IPS-15b (cell line): ENCODE data around the gene C12orf43.

Experiments
- H3K27me3 ChIP-seq: one replicate; pipeline ENCODE4 v1.6.1; 2013; ENCODE audit warnings: low read length; ENCODE audit not compliant: control insufficient read depth, insufficient read depth
- H3K36me3 ChIP-seq: one replicate; pipeline ENCODE4 v1.6.1; 2013; ENCODE audit warnings: low read length; ENCODE audit not compliant: control insufficient read depth, insufficient read depth
- H3K4me1 ChIP-seq: one replicate; pipeline ENCODE4 v1.6.1; 2013; ENCODE audit warnings: mild to moderate bottlenecking, low read length; ENCODE audit not compliant: control insufficient read depth, insufficient read depth
- H3K4me3 ChIP-seq: one replicate; pipeline ENCODE4 v1.5.1; 2013; ENCODE audit warnings: low read depth, low read length
- H3K9ac ChIP-seq: one replicate; pipeline ENCODE4 v1.6.1; 2013; ENCODE audit warnings: low read depth, mild to moderate bottlenecking, low read length
- H3K9me3 ChIP-seq: one replicate; pipeline ENCODE4 v1.6.1; 2013; ENCODE audit warnings: mild to moderate bottlenecking, low read length; ENCODE audit not compliant: control insufficient read depth, insufficient read depth

Gene C12orf43

DNA sequence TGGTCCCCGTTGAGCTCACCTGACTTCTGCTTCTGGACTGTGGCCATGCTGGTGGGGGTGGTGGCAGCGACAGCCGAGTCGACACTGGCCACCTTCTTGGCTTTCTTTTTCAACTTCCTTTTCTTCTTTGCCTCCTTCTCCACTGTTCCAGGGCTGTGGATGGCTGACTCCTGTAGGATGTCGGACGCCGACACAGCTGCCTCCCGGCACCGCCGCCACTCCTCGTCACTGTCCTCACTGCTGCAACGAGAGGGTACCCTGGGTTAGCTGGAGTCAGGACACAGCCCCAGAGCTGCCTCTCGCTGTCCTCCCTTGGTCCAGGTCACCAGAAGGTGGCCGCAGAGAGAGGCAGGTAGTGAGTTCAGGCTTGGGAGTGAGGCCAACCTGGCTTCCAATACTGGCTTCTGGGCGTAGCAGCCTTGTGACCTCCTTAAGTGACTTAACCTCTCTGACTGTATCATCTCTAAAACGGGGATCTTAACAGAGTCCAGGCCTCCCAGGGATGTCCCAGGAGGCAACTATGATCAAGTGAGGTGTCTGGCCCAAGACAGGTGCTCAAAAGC is 12.0 kb downstream of the C12orf43 start:
- peaks cover 4% of the 10 kb centered on the region for H3K4me1 ChIP-seq
- peaks cover 38% of the 10 kb centered on the region for H3K36me3 ChIP-seq

DNA sequence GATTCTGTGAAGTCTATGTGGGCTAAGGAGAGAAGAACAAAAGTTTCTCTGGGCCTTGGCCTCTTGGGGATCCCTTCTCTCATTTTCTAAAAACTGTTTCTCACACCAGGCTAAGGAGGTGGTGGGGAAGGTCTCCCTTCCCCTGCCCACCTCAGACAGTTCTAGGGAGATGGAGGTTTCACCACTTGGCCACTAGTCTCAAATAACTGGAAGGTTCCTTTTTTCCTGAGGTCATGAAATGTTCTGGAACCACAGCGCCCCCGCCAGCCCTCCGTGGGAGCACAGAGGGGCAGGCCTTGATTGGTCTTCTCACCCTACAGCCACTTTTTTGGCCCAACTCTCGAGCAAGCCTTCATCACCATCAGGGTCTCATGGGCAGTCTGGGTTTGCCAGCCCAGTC is 12.6 kb downstream of the C12orf43 start:
- Histone ChIP-seq H3K4me1 (peaks cover 6% of the 10 kb centered on the region), H3K9me3 (no peaks in the 10 kb centered on the region), H3K27me3 (no peaks in the 10 kb centered on the region), H3K36me3 (peaks cover 36% of the 10 kb centered on the region), H3K9ac (no peak overlapping the region), H3K4me3 (no peak overlapping the region)

More for the DNA sequence above, 12.0 kb downstream of the C12orf43 start:
- no peak overlapping the region for H3K4me3 ChIP-seq
- no peak overlapping the region for H3K9ac ChIP-seq
- no peaks in the 10 kb centered on the region for H3K27me3 ChIP-seq
- no peaks in the 10 kb centered on the region for H3K9me3 ChIP-seq

DNA sequence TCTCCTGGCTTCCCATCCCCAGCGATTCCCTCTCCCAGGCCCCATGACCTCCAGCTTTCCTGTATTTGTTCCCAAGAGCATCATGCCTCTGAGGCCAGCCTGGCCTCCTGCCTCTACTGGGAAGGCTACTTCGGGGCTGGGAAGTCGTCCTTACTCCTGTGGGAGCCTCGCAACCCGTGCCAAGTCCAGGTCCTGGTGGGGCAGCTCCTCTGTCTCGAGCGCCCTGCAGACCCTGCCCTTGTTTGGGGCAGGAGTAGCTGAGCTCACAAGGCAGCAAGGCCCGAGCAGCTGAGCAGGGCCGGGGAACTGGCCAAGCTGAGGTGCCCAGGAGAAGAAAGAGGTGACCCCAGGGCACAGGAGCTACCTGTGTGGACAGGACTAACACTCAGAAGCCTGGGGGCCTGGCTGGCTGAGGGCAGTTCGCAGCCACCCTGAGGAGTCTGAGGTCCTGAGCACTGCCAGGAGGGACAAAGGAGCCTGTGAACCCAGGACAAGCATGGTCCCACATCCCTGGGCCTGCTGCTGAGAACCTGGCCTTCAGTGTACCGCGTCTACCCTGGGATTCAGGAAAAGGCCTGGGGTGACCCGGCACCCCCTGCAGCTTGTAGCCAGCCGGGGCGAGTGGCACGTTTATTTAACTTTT is 14.3 kb downstream of the C12orf43 start:
- no peak overlapping the region for H3K4me3 ChIP-seq
- peaks cover 6% of the 10 kb centered on the region for H3K4me1 ChIP-seq
- no peaks in the 10 kb centered on the region for H3K9me3 ChIP-seq
- H3K9ac ChIP-seq = no peak overlapping the region
- H3K27me3 ChIP-seq = no peaks in the 10 kb centered on the region
- peaks cover 25% of the 10 kb centered on the region for H3K36me3 ChIP-seq

DNA sequence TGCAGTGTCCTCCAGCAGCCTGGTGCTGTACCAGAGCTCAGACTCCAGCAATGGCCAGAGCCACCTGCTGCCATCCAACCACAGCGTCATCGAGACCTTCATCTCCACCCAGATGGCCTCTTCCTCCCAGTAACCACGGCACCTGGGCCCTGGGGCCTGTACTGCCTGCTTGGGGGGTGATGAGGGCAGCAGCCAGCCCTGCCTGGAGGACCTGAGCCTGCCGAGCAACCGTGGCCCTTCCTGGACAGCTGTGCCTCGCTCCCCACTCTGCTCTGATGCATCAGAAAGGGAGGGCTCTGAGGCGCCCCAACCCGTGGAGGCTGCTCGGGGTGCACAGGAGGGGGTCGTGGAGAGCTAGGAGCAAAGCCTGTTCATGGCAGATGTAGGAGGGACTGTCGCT is 15.2 kb downstream of the C12orf43 start:
- Histone ChIP-seq H3K4me3 (no peak overlapping the region), H3K36me3 (peaks cover 25% of the 10 kb centered on the region), H3K9me3 (no peaks in the 10 kb centered on the region), H3K9ac (no peak overlapping the region), H3K4me1 (peaks cover 6% of the 10 kb centered on the region), H3K27me3 (no peaks in the 10 kb centered on the region)

DNA sequence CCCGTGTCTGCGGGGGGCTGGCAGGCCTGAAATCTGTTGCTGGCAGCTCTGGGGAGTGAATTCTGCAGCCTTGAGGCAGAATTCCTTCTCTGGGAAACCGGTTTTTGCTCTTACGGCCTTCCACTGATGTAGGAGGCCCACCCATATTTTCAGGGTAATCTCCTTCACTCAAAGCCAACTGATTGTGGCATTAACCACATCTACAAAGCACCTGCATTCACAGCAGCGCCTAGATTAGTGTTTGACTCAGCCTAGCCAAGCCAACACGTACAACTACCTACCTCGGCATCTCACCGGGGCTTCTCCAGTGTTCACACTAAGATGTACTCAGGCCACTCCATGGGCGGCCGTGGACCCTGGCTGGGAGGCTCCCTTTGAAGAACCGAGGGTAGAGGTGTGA is 15.8 kb downstream of the C12orf43 start:
- Histone ChIP-seq H3K36me3 (peaks cover 25% of the 10 kb centered on the region), H3K4me3 (no peak overlapping the region), H3K27me3 (no peaks in the 10 kb centered on the region), H3K9ac (no peak overlapping the region), H3K9me3 (no peaks in the 10 kb centered on the region), H3K4me1 (peaks cover 6% of the 10 kb centered on the region)

DNA sequence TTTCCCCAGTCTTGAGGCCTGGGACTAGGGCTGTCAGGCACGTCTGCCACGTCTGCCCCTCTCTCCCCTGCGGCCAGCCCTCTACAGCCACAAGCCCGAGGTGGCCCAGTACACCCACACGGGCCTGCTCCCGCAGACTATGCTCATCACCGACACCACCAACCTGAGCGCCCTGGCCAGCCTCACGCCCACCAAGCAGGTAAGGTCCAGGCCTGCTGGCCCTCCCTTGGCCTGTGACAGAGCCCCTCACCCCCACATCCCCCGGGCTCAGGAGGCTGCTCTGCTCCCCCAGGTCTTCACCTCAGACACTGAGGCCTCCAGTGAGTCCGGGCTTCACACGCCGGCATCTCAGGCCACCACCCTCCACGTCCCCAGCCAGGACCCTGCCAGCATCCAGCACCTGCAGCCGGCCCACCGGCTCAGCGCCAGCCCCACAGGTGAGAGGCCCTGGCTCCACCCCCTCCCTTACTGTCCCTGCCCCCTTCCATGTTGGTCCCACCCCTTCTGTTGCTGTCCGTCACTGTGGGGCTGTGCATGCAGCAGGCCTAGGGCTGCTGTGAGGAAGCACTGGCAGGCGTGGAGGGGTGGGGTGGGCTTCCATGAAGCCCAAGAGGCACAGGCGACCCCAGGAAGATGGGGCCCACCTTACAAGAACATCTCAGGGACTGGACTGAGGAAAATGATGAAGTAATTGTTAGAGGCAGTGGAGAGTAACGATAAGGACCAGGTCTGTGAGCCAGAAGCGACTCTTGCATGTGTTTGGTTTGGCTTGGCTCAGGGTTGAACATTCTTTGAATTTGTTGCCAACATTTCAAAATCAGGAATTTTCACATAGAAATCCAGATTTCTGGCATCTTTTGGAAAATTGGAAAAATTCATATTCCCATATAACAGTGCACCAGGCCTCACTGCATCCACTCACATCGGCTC is 16.8 kb downstream of the C12orf43 start:
- Histone ChIP-seq H3K27me3 (no peaks in the 10 kb centered on the region), H3K9me3 (no peaks in the 10 kb centered on the region), H3K4me1 (peaks cover 6% of the 10 kb centered on the region), H3K4me3 (peak overlapping the region; percentile 22), H3K36me3 (peaks cover 24% of the 10 kb centered on the region), H3K9ac (peak overlapping the region; percentile 70)

DNA sequence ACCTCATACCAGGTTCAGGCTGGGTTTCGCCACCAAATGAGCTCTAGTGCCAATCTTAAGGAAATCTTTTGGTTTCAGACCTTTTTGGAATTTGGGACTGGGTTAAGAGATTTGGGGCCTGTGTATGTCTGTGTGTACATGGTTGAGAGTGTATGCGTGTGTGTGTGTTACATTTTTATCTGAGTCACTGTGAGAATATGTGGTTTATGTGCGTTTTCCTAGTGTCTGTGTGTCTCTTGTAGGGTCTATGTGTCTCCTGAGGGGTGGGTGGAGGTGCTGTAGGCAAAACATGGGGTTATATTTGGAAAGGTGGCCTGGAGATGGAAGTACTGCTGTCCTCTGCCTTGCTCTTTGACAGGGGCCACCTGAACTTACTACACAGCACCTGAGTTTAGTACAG is 17.9 kb downstream of the C12orf43 start:
- H3K4me1 ChIP-seq = peaks cover 6% of the 10 kb centered on the region
- H3K4me3 ChIP-seq = no peak overlapping the region
- no peaks in the 10 kb centered on the region for H3K9me3 ChIP-seq
- no peaks in the 10 kb centered on the region for H3K27me3 ChIP-seq
- H3K36me3 ChIP-seq = peaks cover 14% of the 10 kb centered on the region
- no peak overlapping the region for H3K9ac ChIP-seq

DNA sequence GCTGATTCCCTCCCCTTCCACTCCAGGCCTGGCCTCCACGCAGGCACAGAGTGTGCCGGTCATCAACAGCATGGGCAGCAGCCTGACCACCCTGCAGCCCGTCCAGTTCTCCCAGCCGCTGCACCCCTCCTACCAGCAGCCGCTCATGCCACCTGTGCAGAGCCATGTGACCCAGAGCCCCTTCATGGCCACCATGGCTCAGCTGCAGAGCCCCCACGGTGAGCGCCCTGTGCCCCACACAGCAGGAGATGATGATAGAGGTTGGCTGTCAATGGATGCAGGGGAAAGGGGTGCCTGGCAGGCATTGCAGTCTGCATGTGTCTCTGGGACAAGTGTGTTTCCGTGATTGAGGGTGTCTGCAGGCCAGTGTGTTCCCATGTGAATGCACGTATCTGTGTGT is 18.8 kb downstream of the C12orf43 start:
- Histone ChIP-seq H3K9me3 (no peaks in the 10 kb centered on the region), H3K27me3 (no peaks in the 10 kb centered on the region), H3K36me3 (peaks cover 9% of the 10 kb centered on the region), H3K4me3 (no peak overlapping the region), H3K4me1 (peaks cover 6% of the 10 kb centered on the region), H3K9ac (no peak overlapping the region)

DNA sequence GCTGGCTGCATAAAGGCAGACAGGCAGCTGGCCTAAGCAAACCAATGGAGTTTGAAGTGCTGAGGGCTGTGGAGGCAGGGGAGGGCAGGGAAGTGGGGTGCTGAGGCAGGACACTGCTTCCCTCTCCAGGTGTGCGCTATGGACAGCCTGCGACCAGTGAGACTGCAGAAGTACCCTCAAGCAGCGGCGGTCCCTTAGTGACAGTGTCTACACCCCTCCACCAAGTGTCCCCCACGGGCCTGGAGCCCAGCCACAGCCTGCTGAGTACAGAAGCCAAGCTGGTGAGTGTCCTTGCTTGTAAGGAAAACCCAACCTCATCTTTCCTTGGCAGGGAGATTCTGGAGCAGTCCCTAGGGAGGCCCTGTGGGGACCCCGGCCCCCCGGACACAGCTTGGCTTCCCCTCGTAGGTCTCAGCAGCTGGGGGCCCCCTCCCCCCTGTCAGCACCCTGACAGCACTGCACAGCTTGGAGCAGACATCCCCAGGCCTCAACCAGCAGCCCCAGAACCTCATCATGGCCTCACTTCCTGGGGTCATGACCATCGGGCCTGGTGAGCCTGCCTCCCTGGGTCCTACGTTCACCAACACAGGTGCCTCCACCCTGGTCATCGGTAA is 20.0 kb downstream of the C12orf43 start:
- Histone ChIP-seq H3K27me3 (no peaks in the 10 kb centered on the region), H3K36me3 (peaks cover under 1% of the 10 kb centered on the region), H3K9ac (no peak overlapping the region), H3K4me1 (peaks cover 6% of the 10 kb centered on the region), H3K9me3 (no peaks in the 10 kb centered on the region), H3K4me3 (no peak overlapping the region)

DNA sequence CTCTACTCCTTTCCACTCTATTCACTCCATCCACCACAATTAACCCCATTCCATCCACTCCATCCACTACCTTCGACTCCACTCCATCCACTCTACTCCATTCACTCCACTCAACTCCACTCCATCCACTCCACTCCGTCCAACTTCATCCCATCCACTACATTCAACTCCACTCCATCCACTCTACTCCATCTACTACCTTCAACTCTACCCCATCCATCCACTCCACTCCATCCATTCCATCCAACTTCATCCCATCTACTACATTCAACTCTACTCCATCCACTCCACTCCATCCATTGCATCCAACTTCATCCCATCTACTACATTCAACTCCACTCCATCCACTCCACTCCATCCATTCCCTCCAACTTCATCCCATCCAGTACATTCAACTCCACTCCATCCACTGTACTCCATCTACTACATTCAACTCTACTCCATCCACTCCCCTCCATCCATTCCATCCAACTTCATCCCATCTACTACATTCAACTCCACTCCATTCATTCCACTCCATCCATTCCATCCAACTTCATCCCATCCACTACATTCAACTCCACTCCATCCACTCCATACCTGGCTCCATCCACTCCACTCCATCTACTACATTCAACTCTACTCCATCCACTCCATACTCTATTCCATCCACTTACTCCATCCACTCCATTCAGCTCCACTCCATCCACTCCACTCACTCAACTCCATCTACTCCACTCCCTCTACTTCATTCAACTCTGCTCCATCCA is 21.5 kb downstream of the C12orf43 start:
- no peaks in the 10 kb centered on the region for H3K27me3 ChIP-seq
- peaks cover 5% of the 10 kb centered on the region for H3K4me1 ChIP-seq
- no peaks in the 10 kb centered on the region for H3K9me3 ChIP-seq
- H3K36me3 ChIP-seq = no peaks in the 10 kb centered on the region
- H3K9ac ChIP-seq = no peak overlapping the region
- H3K4me3 ChIP-seq = no peak overlapping the region

DNA sequence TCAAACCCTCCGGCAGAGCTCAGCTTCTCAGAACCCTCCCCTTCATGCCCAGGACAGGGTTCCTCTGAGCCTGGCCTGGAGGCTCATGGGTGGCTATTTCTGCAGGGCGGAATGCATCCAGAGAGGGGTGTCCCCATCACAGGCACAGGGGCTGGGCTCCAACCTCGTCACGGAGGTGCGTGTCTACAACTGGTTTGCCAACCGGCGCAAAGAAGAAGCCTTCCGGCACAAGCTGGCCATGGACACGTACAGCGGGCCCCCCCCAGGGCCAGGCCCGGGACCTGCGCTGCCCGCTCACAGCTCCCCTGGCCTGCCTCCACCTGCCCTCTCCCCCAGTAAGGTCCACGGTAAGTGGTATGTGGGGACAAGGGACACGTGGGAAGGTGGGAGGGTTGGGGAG is 22.2 kb downstream of the C12orf43 start:
- Histone ChIP-seq H3K4me1 (peaks cover 2% of the 10 kb centered on the region), H3K27me3 (no peaks in the 10 kb centered on the region), H3K4me3 (no peak overlapping the region), H3K9me3 (no peaks in the 10 kb centered on the region), H3K36me3 (no peaks in the 10 kb centered on the region), H3K9ac (no peak overlapping the region)
